Measurements from ENCODE around the gene TREX2.

GRCh38 chrX:153450114-153450948 is 4.5 kb upstream of the TREX2 start:
- no peak for TF ChIP-seq CTCF (conservative IDR thresholded peaks at IDR 0.05; ENCODE audit: low read depth, low read length)
- no peak for TF ChIP-seq POLR2A (IDR thresholded peaks at IDR 0.05; ENCODE audit: low read depth, low read length)
- TF ChIP-seq FOS (IDR thresholded peaks at IDR 0.05; ENCODE audit: low read depth, low read length): no peak
- no peak for TF ChIP-seq RFX5 (IDR thresholded peaks at IDR 0.05; ENCODE audit: low read depth, low read length)
- no peak for TF ChIP-seq CHD1 (IDR thresholded peaks at IDR 0.05; ENCODE audit: low read depth, low read length)
- TF ChIP-seq MAFK (IDR thresholded peaks at IDR 0.05; ENCODE audit: low read depth, low read length): no peak
- TF ChIP-seq CEBPB (IDR thresholded peaks at IDR 0.05; ENCODE audit: low read depth, low read length): no peak
- no peak for TF ChIP-seq SMC3 (IDR thresholded peaks at IDR 0.05; ENCODE audit: low read depth, low read length)

Measured in IMR-90 (cell line).